ENCODE measurements around the gene LTA. TPM values are rescaled to one million over a fixed set of nuclear protein-coding genes. Genes with fewer than 3 reads are reported as not detected.

Gene LTA
- polyA plus RNA-seq, 1 donor (not counting 4 experiments of a cell fraction or from before 2014, with no cell fraction given), result 0.04 TPM

- Histone ChIP-seq H3K27ac (ENCODE audit: control insufficient read depth, insufficient read depth, low read length) (no peak within 1 kb of the TSS), H3K4me3 (ENCODE audit: control insufficient read depth in 2 of 3, extremely low read depth in 1 of 3, insufficient read depth in 2 of 3, low read depth in 1 of 3, low read length in 3 of 3) (no peak within 1 kb of the TSS)
- dilution Hi-C loops (cut with MboI; ENCODE audit: extremely low pct_ligation_motif_present, low sequenced_read_pairs), result no loop called here
Observed at GRCh38 chr6:31614684-31615578, 42.8 kb downstream of the LTA start, which contains the start of gene AIF1. AIF1 (plus strand) TSS chr6:31615234; CDS start chr6:31615330, 96 bp downstream.

GRCh38 chr6:31615748-31616147 lies 43.7 kb downstream of the LTA start:
- H3K4me1 ChIP-seq (ENCODE audit: control insufficient read depth, extremely low read depth, insufficient read depth, low read length), result no peaks in the 10 kb centered on the region
- H3K9me3 ChIP-seq (ENCODE audit: control insufficient read depth, low read depth, low read length), result no peaks in the 10 kb centered on the region
- no peaks in the 10 kb centered on the region for H3K27me3 ChIP-seq (ENCODE audit: control insufficient read depth, extremely low read depth, insufficient read depth, low read length)
- no peak overlapping the region for H3K9ac ChIP-seq (ENCODE audit: control insufficient read depth, extremely low read depth, insufficient read depth, low read length)
- H2AFZ ChIP-seq (ENCODE audit: control insufficient read depth, low read length), result no peak overlapping the region
- H3K27ac ChIP-seq (ENCODE audit: control insufficient read depth, insufficient read depth, low read length), result no peak overlapping the region
- no peaks in the 10 kb centered on the region for H3K36me3 ChIP-seq (ENCODE audit: control insufficient read depth in 2 of 2, extremely low read depth in 1 of 2, insufficient read depth in 2 of 2, low read length in 2 of 2)
- no peaks in the 10 kb centered on the region for H3K79me2 ChIP-seq (ENCODE audit: control insufficient read depth, insufficient read depth, low read length)
- no peak for FAIRE-seq
- no peak overlapping the region for H3K4me3 ChIP-seq (ENCODE audit: control insufficient read depth in 2 of 3, extremely low read depth in 1 of 3, insufficient read depth in 2 of 3, low read depth in 1 of 3, low read length in 3 of 3)
- H3K9me1 ChIP-seq (ENCODE audit: control insufficient read depth, extremely low read depth, insufficient read depth, low read length), result no peaks in the 10 kb centered on the region
- dilution Hi-C loops (cut with MboI; ENCODE audit: extremely low pct_ligation_motif_present, low sequenced_read_pairs), result no loop called here
- TF ChIP-seq EZH2 (IDR thresholded peaks at IDR 0.05; ENCODE audit: low read length) (no peak), CTCF (optimal IDR thresholded peaks at IDR 0.05 in 1 of 3, IDR thresholded peaks at IDR 0.05 in 1 of 3, conservative IDR thresholded peaks at IDR 0.05 in 1 of 3; ENCODE audit: extremely low read depth in 1 of 3, insufficient read depth in 2 of 3, low read length in 3 of 3) (no peak)
- no peak for DNase-seq (ENCODE audit: low read depth, low spot score)
- no peak overlapping the region for H3K4me2 ChIP-seq (ENCODE audit: control insufficient read depth, extremely low read depth, insufficient read depth, low read depth, low read length)
- no peaks in the 10 kb centered on the region for H4K20me1 ChIP-seq (ENCODE audit: control insufficient read depth, extremely low read depth, insufficient read depth, low read length)

More at GRCh38 chr6:31614684-31615578, 42.8 kb downstream of the LTA start, which contains the start of gene AIF1:
- no peaks in the 10 kb centered on the region for H3K36me3 ChIP-seq (ENCODE audit: control insufficient read depth in 2 of 2, extremely low read depth in 1 of 2, insufficient read depth in 2 of 2, low read length in 2 of 2)
- no peak within 1 kb of the TSS for H3K4me2 ChIP-seq (ENCODE audit: control insufficient read depth, extremely low read depth, insufficient read depth, low read depth, low read length)
- no peaks in the 10 kb centered on the region for H3K79me2 ChIP-seq (ENCODE audit: control insufficient read depth, insufficient read depth, low read length)
- no peak for DNase-seq (ENCODE audit: low read depth, low spot score)
- H3K27me3 ChIP-seq (ENCODE audit: control insufficient read depth, extremely low read depth, insufficient read depth, low read length), result no peaks in the 10 kb centered on the region
- TF ChIP-seq CTCF (optimal IDR thresholded peaks at IDR 0.05 in 1 of 3, IDR thresholded peaks at IDR 0.05 in 1 of 3, conservative IDR thresholded peaks at IDR 0.05 in 1 of 3; ENCODE audit: extremely low read depth in 1 of 3, insufficient read depth in 2 of 3, low read length in 3 of 3) (no peak), EZH2 (IDR thresholded peaks at IDR 0.05; ENCODE audit: low read length) (no peak)
- H3K9me3 ChIP-seq (ENCODE audit: control insufficient read depth, low read depth, low read length), result no peaks in the 10 kb centered on the region
- H4K20me1 ChIP-seq (ENCODE audit: control insufficient read depth, extremely low read depth, insufficient read depth, low read length), result no peaks in the 10 kb centered on the region
- no peak for FAIRE-seq
- no peaks in the 10 kb centered on the region for H3K4me1 ChIP-seq (ENCODE audit: control insufficient read depth, extremely low read depth, insufficient read depth, low read length)
- H3K9me1 ChIP-seq (ENCODE audit: control insufficient read depth, extremely low read depth, insufficient read depth, low read length), result no peaks in the 10 kb centered on the region
- H2AFZ ChIP-seq (ENCODE audit: control insufficient read depth, low read length), result no peak within 1 kb of the TSS
- H3K9ac ChIP-seq (ENCODE audit: control insufficient read depth, extremely low read depth, insufficient read depth, low read length), result no peak within 1 kb of the TSS

All from keratinocyte (primary cell).